GM12873 (cell line): ENCODE data around the gene GPATCH4.

Experiments
- TF ChIP-seq, protein P1 (sequence below): IDR thresholded peaks from 2 replicates; pipeline ENCODE4 v1.5.1; 2012; ENCODE audit warnings: low read depth, mild to moderate bottlenecking, moderate library complexity, low read length, control low read depth; ENCODE audit not compliant: insufficient read depth; ENCODE audit errors: missing control alignments

The GPATCH4 gene

DNA sequence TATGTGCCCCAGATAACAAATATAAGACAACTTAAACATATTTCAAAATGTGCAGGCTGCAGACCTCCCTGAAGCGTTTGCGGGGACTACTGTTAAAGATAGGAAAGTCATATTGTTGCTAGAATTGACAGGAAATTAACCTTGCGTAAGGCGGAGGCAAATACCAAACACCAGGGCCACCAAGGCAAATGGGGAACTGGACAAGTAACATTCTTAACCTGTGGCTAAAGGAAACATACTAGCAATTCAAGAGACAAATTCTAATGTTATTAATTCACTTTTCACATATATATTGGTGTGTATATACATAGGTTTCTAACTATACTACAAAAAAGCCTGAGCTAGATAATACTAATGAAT lies 24.8 kb upstream of the GPATCH4 start:
- TF ChIP-seq, protein P1, sequence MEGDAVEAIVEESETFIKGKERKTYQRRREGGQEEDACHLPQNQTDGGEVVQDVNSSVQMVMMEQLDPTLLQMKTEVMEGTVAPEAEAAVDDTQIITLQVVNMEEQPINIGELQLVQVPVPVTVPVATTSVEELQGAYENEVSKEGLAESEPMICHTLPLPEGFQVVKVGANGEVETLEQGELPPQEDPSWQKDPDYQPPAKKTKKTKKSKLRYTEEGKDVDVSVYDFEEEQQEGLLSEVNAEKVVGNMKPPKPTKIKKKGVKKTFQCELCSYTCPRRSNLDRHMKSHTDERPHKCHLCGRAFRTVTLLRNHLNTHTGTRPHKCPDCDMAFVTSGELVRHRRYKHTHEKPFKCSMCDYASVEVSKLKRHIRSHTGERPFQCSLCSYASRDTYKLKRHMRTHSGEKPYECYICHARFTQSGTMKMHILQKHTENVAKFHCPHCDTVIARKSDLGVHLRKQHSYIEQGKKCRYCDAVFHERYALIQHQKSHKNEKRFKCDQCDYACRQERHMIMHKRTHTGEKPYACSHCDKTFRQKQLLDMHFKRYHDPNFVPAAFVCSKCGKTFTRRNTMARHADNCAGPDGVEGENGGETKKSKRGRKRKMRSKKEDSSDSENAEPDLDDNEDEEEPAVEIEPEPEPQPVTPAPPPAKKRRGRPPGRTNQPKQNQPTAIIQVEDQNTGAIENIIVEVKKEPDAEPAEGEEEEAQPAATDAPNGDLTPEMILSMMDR = no peak

DNA sequence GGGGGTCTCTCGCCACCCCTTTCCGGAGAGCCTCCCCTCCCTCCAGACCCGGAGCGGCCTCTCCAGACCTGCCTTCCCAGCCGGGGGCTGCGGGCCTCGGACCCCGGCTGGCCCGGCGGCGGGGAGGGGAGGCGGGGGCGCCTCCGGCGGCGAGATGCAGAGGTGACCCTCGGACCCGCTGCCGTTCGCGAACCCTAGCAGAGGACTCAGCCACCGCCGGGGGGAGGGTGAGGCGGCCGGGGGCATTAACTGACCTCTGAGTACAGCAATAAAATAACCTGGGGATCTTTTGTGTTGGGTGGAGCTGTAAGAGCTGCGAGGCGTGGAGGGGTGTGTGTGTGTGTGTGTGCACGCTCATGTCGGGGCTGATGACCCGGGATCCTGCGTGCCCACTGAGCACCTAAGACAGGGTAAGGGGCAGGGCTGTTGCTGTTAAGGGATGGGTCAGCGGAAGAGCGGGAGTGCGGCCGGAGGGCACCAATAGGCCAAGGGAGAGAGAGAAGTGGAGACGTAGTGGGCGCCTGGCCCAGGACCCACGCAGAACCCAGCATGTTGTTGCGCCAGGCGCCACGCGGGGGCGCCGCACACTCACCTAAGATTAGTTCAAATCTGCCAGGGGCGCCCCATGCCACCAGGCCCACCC lies 24.3 kb upstream of the GPATCH4 start:
- TF ChIP-seq, protein P1 = peak; percentile 91

DNA sequence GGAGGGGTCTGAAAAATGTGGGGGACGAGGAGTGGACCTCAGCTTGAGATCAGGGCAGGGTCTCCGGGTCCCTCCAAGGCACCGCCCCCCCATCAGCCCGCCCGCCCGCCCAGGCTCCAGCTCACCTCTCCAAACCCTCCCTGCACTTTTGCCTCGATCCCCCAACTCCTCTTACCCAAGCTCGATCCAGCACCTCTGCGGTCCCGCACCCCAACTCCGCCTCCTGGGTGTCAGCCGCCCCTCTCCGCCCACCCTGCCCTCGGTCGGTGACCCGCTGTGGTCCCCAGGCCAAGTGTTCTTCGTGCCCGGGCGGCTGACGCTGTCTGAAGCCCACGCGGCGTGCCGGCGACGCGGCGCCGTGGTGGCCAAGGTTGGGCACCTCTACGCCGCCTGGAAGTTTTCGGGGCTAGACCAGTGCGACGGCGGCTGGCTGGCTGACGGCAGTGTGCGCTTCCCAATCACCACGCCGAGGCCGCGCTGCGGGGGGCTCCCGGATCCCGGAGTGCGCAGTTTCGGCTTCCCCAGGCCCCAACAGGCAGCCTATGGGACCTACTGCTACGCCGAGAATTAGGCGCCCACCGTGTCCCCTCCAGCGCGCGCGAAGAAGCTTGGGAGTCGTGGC lies 23.6 kb upstream of the GPATCH4 start:
- TF ChIP-seq, protein P1 = no peak

GRCh38 chr1:156623946-156624813 lies 22.9 kb upstream of the GPATCH4 start:
- TF ChIP-seq, protein P1 = peak; percentile 54

GRCh38 chr1:156622581-156623297 lies 21.5 kb upstream of the GPATCH4 start:
- TF ChIP-seq, protein P1 = no peak

- TF ChIP-seq, protein P1 = no peak
Measured at GRCh38 chr1:156619582-156619955, 18.3 kb upstream of the GPATCH4 start.
